ENCODE data around the gene KRT76.
"Not testable (repeated sequence)": the region's sequence is repeated elsewhere in the genome, so short reads cannot be mapped to it uniquely, and the experiment has no call there.

Gene KRT76

GRCh38 chr12:52755533-52755932, 21.6 kb downstream of the KRT76 start:
- TF ChIP-seq CTCF (IDR thresholded peaks at IDR 0.05; ENCODE audit: low read depth, low read length, missing control alignments) = no peak
- H3K4me3 ChIP-seq (ENCODE audit: low read depth, low read length) = no peak overlapping the region
- in situ Hi-C loops (cut with HindIII; ENCODE audit: low sequenced_read_pairs) = loop anchor here (5.0 kb wide), 1 partner anchor 38 kb away; no protein-coding TSS in a partner anchor
- no peak for DNase-seq (ENCODE audit: low read depth)

GRCh38 chr12:52754135-52754534, 23.0 kb downstream of the KRT76 start:
- no peak overlapping the region for H3K4me3 ChIP-seq (ENCODE audit: low read depth, low read length)
- TF ChIP-seq CTCF (IDR thresholded peaks at IDR 0.05; ENCODE audit: low read depth, low read length, missing control alignments) = no peak
- no peak for DNase-seq (ENCODE audit: low read depth)
- in situ Hi-C loops (cut with HindIII; ENCODE audit: low sequenced_read_pairs) = no loop called here

- no peak for TF ChIP-seq CTCF (IDR thresholded peaks at IDR 0.05; ENCODE audit: low read depth, low read length, missing control alignments)
- DNase-seq (ENCODE audit: low read depth) = no peak
- in situ Hi-C loops (cut with HindIII; ENCODE audit: low sequenced_read_pairs) = no loop called here
- no peak overlapping the region for H3K4me3 ChIP-seq (ENCODE audit: low read depth, low read length)
Measured at GRCh38 chr12:52753283-52753682, 23.9 kb downstream of the KRT76 start.

- DNase-seq (ENCODE audit: low read depth) = no peak
- H3K4me3 ChIP-seq (ENCODE audit: low read depth, low read length) = no peak overlapping the region
- no peak for TF ChIP-seq CTCF (IDR thresholded peaks at IDR 0.05; ENCODE audit: low read depth, low read length, missing control alignments)
- in situ Hi-C loops (cut with HindIII; ENCODE audit: low sequenced_read_pairs) = no loop called here
Measured at GRCh38 chr12:52752516-52752915, 24.6 kb downstream of the KRT76 start.

- no peak for TF ChIP-seq CTCF (IDR thresholded peaks at IDR 0.05; ENCODE audit: low read depth, low read length, missing control alignments)
- DNase-seq (ENCODE audit: low read depth) = no peak
- in situ Hi-C loops (cut with HindIII; ENCODE audit: low sequenced_read_pairs) = no loop called here
- no peak overlapping the region for H3K4me3 ChIP-seq (ENCODE audit: low read depth, low read length)
Measured at GRCh38 chr12:52751795-52752194, 25.4 kb downstream of the KRT76 start.

- DNase-seq (ENCODE audit: low read depth); in situ Hi-C loops (cut with HindIII; ENCODE audit: low sequenced_read_pairs); H3K4me3 ChIP-seq (ENCODE audit: low read depth, low read length): not testable (repeated sequence)
Measured at GRCh38 chr12:52750532-52750931, 26.6 kb downstream of the KRT76 start.

- H3K4me3 ChIP-seq (ENCODE audit: low read depth, low read length) = no peak overlapping the region
- no peak for DNase-seq (ENCODE audit: low read depth)
- no peak for TF ChIP-seq CTCF (IDR thresholded peaks at IDR 0.05; ENCODE audit: low read depth, low read length, missing control alignments)
- in situ Hi-C loops (cut with HindIII; ENCODE audit: low sequenced_read_pairs) = no loop called here
Measured at GRCh38 chr12:52749827-52750226, 27.3 kb downstream of the KRT76 start.
